GM06990 (cell line): Measurements from ENCODE around the gene SLC2A5.
"Not testable (repeated sequence)": the region's sequence is repeated elsewhere in the genome, so short reads cannot be mapped to it uniquely, and the experiment has no call there.

Source experiments
- DNase-seq: peaks from one replicate; pipeline ENCODE4 v3.0.0-alpha.2; 2011; ENCODE audit not compliant: insufficient read length; ENCODE audit errors: extremely low read depth
- H3K27me3 ChIP-seq: replicated peaks from 2 replicates; pipeline ENCODE4 v1.6.0; 2011; ENCODE audit warnings: low read length; ENCODE audit not compliant: control insufficient read depth, insufficient read depth
- H3K36me3 ChIP-seq: 2 replicates; pipeline ENCODE4 v1.5.1; 2011; ENCODE audit warnings: low read length; ENCODE audit not compliant: control insufficient read depth, insufficient read depth
- H3K4me3 ChIP-seq: replicated peaks from 2 replicates; pipeline ENCODE4 v1.5.1; 2011; ENCODE audit warnings: low read depth, mild to moderate bottlenecking, control low read depth, low read length
- TF ChIP-seq, protein P1 (sequence below): IDR thresholded peaks from 2 replicates; pipeline ENCODE4 v1.5.1; 2011; ENCODE audit warnings: low read length, control low read depth, mild to moderate bottlenecking, inconsistent platforms; ENCODE audit not compliant: insufficient read depth, poor library complexity, severe bottlenecking

Gene SLC2A5

DNA sequence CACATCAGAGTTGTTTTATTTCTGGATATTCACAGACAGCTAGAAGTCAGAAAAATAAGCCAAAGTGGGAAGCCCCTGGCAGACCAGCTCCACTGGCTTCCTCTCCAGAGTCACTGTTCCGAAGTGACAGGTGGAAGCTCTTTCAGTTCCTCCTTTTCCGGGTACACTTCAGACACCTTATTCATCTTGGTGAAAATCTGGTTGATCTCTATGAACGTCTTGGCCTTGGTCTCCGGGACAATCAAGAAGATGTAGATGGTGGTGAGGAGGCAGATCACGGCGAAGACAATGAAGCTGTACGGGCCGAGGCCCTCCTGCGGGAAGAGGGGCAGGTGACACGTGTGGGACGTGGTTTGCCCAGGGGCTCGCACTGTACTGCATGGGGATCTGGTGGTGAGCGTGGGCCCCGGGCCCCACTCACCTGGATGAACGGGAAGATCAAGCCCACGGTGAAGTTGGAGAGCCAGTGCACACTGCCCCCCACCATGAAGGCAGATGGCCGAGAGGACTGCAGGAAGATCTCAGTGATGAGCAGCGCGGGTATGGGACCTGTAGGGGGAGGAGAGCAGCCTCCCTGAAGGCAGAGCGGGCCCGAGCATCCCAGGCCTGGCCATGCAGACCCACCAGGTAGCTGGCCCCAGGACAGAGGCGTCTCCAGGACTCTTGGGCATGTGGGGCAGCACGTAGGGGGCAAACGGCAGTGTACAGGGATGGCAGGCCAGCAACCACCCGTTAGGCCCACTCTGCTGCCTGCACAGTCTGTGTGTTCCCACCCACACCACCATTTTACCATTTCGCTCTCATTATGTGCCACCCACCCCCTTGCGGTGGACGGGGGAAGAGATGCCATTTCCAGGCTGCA is 31.7 kb downstream of the SLC2A5 start:
- TF ChIP-seq, protein P1, sequence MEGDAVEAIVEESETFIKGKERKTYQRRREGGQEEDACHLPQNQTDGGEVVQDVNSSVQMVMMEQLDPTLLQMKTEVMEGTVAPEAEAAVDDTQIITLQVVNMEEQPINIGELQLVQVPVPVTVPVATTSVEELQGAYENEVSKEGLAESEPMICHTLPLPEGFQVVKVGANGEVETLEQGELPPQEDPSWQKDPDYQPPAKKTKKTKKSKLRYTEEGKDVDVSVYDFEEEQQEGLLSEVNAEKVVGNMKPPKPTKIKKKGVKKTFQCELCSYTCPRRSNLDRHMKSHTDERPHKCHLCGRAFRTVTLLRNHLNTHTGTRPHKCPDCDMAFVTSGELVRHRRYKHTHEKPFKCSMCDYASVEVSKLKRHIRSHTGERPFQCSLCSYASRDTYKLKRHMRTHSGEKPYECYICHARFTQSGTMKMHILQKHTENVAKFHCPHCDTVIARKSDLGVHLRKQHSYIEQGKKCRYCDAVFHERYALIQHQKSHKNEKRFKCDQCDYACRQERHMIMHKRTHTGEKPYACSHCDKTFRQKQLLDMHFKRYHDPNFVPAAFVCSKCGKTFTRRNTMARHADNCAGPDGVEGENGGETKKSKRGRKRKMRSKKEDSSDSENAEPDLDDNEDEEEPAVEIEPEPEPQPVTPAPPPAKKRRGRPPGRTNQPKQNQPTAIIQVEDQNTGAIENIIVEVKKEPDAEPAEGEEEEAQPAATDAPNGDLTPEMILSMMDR: no peak
- DNase-seq: peak; percentile 56
- no peak overlapping the region for H3K4me3 ChIP-seq
- peaks cover 2% of the 10 kb centered on the region; the same call in 1 of the 2 replicates for H3K36me3 ChIP-seq
- H3K27me3 ChIP-seq: no peaks in the 10 kb centered on the region

DNA sequence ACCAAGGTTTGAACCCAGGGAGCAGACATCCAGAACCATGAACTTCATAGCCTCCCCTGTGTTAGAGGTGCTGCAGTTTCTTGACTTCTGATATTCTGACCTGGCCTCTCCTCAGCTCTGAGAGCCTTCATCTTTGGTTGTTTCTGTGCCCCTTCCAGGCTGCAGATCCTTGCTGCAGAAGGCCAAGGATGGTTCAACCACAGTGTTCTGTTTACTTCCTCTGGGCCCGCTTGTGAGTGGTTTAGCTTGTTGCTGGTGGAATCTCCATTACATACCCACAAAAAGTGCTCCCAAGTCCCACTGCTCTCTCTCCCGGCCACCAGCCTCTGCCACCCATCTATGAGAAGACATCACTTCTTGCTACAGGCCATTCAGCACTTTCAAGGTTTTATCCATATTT is 34.2 kb downstream of the SLC2A5 start:
- H3K4me3 ChIP-seq: no peak overlapping the region
- TF ChIP-seq, protein P1: no peak

DNA sequence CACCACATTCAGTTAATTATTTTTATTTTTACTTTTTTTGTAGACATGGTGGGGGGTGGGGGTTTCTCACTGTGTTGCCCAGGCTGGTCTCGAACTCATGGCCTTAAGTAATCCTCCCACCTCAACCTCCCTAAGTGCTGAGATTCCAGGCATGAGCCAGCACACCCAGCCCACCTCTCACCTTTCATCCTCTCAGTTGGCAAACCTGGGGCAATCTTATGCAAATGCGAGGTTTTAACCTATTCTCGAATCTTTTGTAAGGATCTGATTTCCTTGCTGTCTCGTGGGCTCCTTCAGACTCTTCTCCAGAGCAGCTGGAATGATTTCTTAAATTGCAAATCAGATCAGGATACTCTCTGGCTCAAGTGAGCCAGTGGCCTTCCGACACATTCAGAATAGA is 36.1 kb downstream of the SLC2A5 start:
- Histone ChIP-seq H3K36me3 (no peaks in the 10 kb centered on the region), H3K4me3 (no peak overlapping the region), H3K27me3 (no peaks in the 10 kb centered on the region)
- no peak for DNase-seq
- TF ChIP-seq, protein P1: no peak

More for the DNA sequence above, 34.2 kb downstream of the SLC2A5 start:
- Histone ChIP-seq H3K36me3 (0 out of 2 replicates have a peak, but pooled peaks cover 1% of the 10 kb centered on the region), H3K27me3 (no peaks in the 10 kb centered on the region)
- no peak for DNase-seq

DNA sequence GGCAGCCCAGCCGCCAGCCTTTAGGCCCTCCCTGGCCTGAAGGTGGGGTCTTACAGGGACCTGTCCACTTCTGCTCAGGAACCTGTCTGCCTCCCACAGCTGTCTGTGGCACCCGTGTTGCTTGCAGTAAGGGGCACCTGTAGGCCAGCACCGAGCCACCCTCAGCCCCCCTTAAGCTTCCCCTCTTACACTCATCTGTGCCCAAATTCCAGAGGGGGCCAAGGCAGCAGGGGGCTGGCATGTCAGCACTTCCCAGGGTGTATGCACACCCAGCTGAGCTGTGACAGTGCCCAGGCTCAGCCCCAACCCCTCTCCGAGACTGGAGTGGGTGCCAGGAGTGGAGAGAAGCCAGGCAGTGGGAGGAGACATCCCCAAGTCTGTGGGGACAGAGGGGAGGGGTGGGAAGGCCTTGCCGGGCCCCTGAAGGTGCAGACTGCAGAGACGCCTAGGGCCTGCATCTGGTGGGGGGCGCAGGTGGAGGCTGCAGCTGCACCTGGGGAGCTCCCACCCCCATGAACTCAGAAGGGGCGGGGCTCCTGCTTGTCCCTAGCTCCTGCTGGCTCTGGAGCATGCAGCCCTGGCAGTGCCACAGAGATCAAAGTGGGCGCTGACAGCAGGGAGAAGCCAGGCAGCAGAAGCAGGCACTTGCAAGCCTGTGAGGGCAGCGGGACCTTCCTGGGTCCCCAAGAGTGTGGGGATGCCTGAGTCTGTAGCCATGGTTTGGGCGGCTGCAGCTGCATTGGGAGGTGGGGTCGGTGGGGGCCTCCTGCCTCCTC is 37.8 kb downstream of the SLC2A5 start:
- TF ChIP-seq, protein P1: no peak
- H3K4me3 ChIP-seq: no peak overlapping the region
- H3K36me3 ChIP-seq: no peaks in the 10 kb centered on the region
- no peak for DNase-seq
- no peaks in the 10 kb centered on the region for H3K27me3 ChIP-seq

DNA sequence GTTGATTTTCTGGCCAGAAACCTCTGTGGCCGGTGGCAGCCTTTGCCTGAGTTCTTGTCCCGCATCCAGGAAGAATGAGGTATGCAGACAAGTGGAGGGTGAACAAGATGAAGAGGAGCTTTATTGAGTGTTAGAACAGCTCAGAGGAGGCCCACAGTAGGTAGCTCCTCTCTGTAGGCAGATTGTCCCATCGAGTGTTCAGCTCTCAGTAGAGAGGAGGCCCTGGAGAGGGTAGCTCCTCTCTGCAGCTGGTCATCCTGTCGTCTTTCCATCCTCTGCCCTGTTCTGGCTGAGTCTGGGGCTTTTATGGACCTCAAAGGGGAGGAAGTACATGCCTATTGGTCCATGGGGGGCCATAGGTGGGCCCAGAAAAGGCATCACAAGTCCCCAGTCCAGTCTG is 38.4 kb downstream of the SLC2A5 start:
- not testable (repeated sequence) for H3K27me3 ChIP-seq, H3K4me3 ChIP-seq, H3K36me3 ChIP-seq, DNase-seq

DNA sequence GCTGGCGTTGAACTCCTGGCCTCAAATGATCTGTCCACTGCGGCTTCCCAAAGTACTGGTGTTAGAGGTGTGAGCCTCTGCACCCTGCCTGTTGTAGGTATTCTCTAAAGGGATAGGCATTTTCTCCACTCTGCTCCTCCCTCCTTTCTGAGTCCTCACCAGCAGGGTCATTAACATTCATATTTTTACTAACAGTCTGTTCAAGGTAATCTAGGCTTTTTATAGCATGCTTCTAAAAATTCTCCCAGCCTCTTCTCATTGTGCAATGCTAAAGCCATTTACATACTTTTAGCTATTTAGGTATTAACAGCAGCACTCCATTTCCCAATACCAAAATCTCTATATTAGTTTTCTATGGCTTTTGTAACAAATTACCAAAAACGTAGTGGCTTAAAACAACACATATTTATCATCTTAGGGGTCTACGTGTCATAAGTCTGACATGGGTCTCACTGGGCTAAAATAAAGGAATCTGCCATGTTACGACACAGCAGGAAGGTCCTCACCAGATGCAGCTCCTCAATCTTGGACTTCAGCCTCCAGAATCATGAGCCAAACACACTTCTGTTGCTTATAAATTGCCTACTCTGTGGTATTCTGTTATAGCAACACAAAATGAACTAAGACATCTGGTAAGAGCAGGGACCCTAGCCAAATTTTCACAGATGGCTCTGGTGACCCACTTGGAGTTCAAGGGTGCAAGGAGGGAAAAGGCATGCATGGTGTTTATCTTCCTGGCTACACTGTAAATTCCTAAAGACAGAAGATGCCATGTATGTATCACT is 40.3 kb downstream of the SLC2A5 start:
- no peak for DNase-seq
- Histone ChIP-seq H3K4me3 (no peak overlapping the region), H3K36me3 (no peaks in the 10 kb centered on the region), H3K27me3 (no peaks in the 10 kb centered on the region)
- TF ChIP-seq, protein P1: no peak
